Measurements from ENCODE around the gene UBE2J2. TPM values are rescaled to one million over a fixed set of nuclear protein-coding genes. Genes with fewer than 3 reads are reported as not detected.

Gene UBE2J2
- total RNA-seq, 1 experiment from 2014 or later, result 54.2 TPM

- no peak overlapping the region for H2AFZ ChIP-seq
- H3K4me1 ChIP-seq (replicated peaks; ENCODE audit: insufficient read depth), result no peaks in the 10 kb centered on the region
- peaks cover 6% of the 10 kb centered on the region for H3F3A ChIP-seq (ENCODE audit: insufficient read depth, low read depth)
- H3K9me3 ChIP-seq (ENCODE audit: insufficient read depth, low read depth), result no peaks in the 10 kb centered on the region
- no TSS peak for BruUV-seq (replicated peaks)
- TF ChIP-seq, protein P1, sequence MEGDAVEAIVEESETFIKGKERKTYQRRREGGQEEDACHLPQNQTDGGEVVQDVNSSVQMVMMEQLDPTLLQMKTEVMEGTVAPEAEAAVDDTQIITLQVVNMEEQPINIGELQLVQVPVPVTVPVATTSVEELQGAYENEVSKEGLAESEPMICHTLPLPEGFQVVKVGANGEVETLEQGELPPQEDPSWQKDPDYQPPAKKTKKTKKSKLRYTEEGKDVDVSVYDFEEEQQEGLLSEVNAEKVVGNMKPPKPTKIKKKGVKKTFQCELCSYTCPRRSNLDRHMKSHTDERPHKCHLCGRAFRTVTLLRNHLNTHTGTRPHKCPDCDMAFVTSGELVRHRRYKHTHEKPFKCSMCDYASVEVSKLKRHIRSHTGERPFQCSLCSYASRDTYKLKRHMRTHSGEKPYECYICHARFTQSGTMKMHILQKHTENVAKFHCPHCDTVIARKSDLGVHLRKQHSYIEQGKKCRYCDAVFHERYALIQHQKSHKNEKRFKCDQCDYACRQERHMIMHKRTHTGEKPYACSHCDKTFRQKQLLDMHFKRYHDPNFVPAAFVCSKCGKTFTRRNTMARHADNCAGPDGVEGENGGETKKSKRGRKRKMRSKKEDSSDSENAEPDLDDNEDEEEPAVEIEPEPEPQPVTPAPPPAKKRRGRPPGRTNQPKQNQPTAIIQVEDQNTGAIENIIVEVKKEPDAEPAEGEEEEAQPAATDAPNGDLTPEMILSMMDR (conservative IDR thresholded peaks at IDR 0.05), result no peak
- H3K27ac ChIP-seq, result no peak overlapping the region
- no peaks in the 10 kb centered on the region for H3K79me2 ChIP-seq (ENCODE audit: low read depth)
- CTCF ChIA-PET, result no interaction called here
- no peaks in the 10 kb centered on the region for H3K9me2 ChIP-seq (ENCODE audit: insufficient read depth)
- H4K20me1 ChIP-seq (ENCODE audit: insufficient read depth), result peaks cover 5% of the 10 kb centered on the region; the same call in 1 of the 2 replicates
- H3K27me3 ChIP-seq (ENCODE audit: insufficient read depth, low read depth), result no peaks in the 10 kb centered on the region
- POLR2A ChIA-PET (ENCODE audit: unreplicated experiment), result no interaction called here
- H3K4me2 ChIP-seq, result no peak overlapping the region
- no peak for DNase-seq
- H3K4me3 ChIP-seq, result no peak overlapping the region
- intact Hi-C loops (cut with micrococcal nuclease; ENCODE audit: unreplicated experiment), result no loop called here
- H3K36me3 ChIP-seq (ENCODE audit: low read depth), result no peaks in the 10 kb centered on the region; the same call in 1 of the 2 replicates
These were observed 54.3 kb downstream of the UBE2J2 start for GRCh38 chr1:1219341-1219740.

GRCh38 chr1:1218524-1219200, 55.0 kb downstream of the UBE2J2 start:
- Histone ChIP-seq H3K4me1 (replicated peaks; ENCODE audit: insufficient read depth) (no peaks in the 10 kb centered on the region), H3K4me3 (no peak overlapping the region), H3K9me2 (ENCODE audit: insufficient read depth) (no peaks in the 10 kb centered on the region), H3K27me3 (ENCODE audit: insufficient read depth, low read depth) (no peaks in the 10 kb centered on the region), H4K20me1 (ENCODE audit: insufficient read depth) (peaks cover 4% of the 10 kb centered on the region; the same call in 1 of the 2 replicates), H2AFZ (no peak overlapping the region), H3K36me3 (ENCODE audit: low read depth) (no peaks in the 10 kb centered on the region; the same call in 1 of the 2 replicates), H3K9me3 (ENCODE audit: insufficient read depth, low read depth) (no peaks in the 10 kb centered on the region), H3K4me2 (no peak overlapping the region), H3K79me2 (ENCODE audit: low read depth) (no peaks in the 10 kb centered on the region), H3K27ac (no peak overlapping the region), H3F3A (ENCODE audit: insufficient read depth, low read depth) (peaks cover 6% of the 10 kb centered on the region)
- BruUV-seq (replicated peaks), result no TSS peak
- intact Hi-C loops (cut with micrococcal nuclease; ENCODE audit: unreplicated experiment), result no loop called here
- CTCF ChIA-PET, result no interaction called here
- TF ChIP-seq, protein P1 (conservative IDR thresholded peaks at IDR 0.05), result no peak
- no peak for TF ChIP-seq EZH2 (IDR thresholded peaks at IDR 0.05; ENCODE audit: low read depth)
- DNase-seq, result no peak
- POLR2A ChIA-PET (ENCODE audit: unreplicated experiment), result interaction anchor here (0.6 kb wide), 1 partner anchor 67 kb away, joined by 9 read pairs; no protein-coding TSS in a partner anchor

GRCh38 chr1:1217621-1218523, 55.8 kb downstream of the UBE2J2 start:
- no peaks in the 10 kb centered on the region for H3K79me2 ChIP-seq (ENCODE audit: low read depth)
- intact Hi-C loops (cut with micrococcal nuclease; ENCODE audit: unreplicated experiment), result no loop called here
- H2AFZ ChIP-seq, result no peak overlapping the region
- H3K9me3 ChIP-seq (ENCODE audit: insufficient read depth, low read depth), result no peaks in the 10 kb centered on the region
- H3K4me2 ChIP-seq, result no peak overlapping the region
- no TSS peak for BruUV-seq (replicated peaks)
- H3K36me3 ChIP-seq (ENCODE audit: low read depth), result no peaks in the 10 kb centered on the region
- ChIA-PET POLR2A (ENCODE audit: unreplicated experiment) (interaction anchor here (0.6 kb wide), 1 partner anchor 66 kb away, joined by 9 read pairs; no protein-coding TSS in a partner anchor), CTCF (no interaction called here)
- H3K27ac ChIP-seq, result no peak overlapping the region
- no peak overlapping the region for H3K4me3 ChIP-seq
- peaks cover 6% of the 10 kb centered on the region for H3F3A ChIP-seq (ENCODE audit: insufficient read depth, low read depth)
- H3K9me2 ChIP-seq (ENCODE audit: insufficient read depth), result no peaks in the 10 kb centered on the region
- no peaks in the 10 kb centered on the region for H3K4me1 ChIP-seq (replicated peaks; ENCODE audit: insufficient read depth)
- TF ChIP-seq, protein P1 (conservative IDR thresholded peaks at IDR 0.05), result no peak
- no peak for TF ChIP-seq EZH2 (IDR thresholded peaks at IDR 0.05; ENCODE audit: low read depth)
- H4K20me1 ChIP-seq (ENCODE audit: insufficient read depth), result peaks cover 4% of the 10 kb centered on the region; the same call in 1 of the 2 replicates
- H3K27me3 ChIP-seq (ENCODE audit: insufficient read depth, low read depth), result no peaks in the 10 kb centered on the region
- no peak for DNase-seq

All from PC-9 (cell line).